Gastroesophageal sphincter (tissue), 3 donors: Measurements from ENCODE around the gene ARHGAP22.

Experiments used
- EP300 ChIP-seq: sonication (generic); formaldehyde crosslinking; IDR thresholded peaks from one replicate; pipeline ENCODE4 v1.6.1; 2017; ENCODE audit warnings: antibody characterized with exemption, mild to moderate bottlenecking
- POLR2A ChIP-seq, 2 donors: fragments of 450-650 bp; IDR thresholded peaks; one replicate each; pipeline ENCODE4 v1.6.1; 2017; ENCODE audit warnings: antibody characterized with exemption in 2 of 2, mild to moderate bottlenecking in 2 of 2, moderate library complexity in 1 of 2
- POLR2AphosphoS5 ChIP-seq: sonication (generic); formaldehyde crosslinking; IDR thresholded peaks from one replicate; pipeline ENCODE4 v1.6.1; 2017; ENCODE audit warnings: antibody characterized with exemption
- TF ChIP-seq, protein P1 (sequence below), 4 experiments: fragments of 200-600 bp in 2 of 4; fragments of 450-650 bp in 2 of 4; sonication (generic) in 1 of 4; IDR thresholded peaks; one replicate each; pipeline ENCODE4 v1.5.1; 2017 to 2019; ENCODE audit warnings: antibody characterized with exemption in 4 of 4, mild to moderate bottlenecking in 2 of 4, moderate library complexity in 2 of 4

GRCh38 chr10:48609899-48610584, 5.2 kb upstream of the ARHGAP22 start:
- TF ChIP-seq POLR2AphosphoS5 (no peak), EP300 (no peak), POLR2A (IDR thresholded peaks at IDR 0.05) (no peak)
- TF ChIP-seq, protein P1, sequence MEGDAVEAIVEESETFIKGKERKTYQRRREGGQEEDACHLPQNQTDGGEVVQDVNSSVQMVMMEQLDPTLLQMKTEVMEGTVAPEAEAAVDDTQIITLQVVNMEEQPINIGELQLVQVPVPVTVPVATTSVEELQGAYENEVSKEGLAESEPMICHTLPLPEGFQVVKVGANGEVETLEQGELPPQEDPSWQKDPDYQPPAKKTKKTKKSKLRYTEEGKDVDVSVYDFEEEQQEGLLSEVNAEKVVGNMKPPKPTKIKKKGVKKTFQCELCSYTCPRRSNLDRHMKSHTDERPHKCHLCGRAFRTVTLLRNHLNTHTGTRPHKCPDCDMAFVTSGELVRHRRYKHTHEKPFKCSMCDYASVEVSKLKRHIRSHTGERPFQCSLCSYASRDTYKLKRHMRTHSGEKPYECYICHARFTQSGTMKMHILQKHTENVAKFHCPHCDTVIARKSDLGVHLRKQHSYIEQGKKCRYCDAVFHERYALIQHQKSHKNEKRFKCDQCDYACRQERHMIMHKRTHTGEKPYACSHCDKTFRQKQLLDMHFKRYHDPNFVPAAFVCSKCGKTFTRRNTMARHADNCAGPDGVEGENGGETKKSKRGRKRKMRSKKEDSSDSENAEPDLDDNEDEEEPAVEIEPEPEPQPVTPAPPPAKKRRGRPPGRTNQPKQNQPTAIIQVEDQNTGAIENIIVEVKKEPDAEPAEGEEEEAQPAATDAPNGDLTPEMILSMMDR (IDR thresholded peaks at IDR 0.05) = no peak
